C4-2B (cell line): ENCODE results near the gene TOX2.

ENCODE experiments used
- ZFX ChIP-seq: fragments of 450-650 bp; IDR thresholded peaks from 2 replicates; pipeline ENCODE4 v1.6.1; 2017
- TF ChIP-seq, protein P1 (sequence below): fragments of 450-650 bp; conservative IDR thresholded peaks from 2 replicates; pipeline ENCODE4 v1.5.1; 2017; ENCODE audit warnings: mild to moderate bottlenecking

DNA sequence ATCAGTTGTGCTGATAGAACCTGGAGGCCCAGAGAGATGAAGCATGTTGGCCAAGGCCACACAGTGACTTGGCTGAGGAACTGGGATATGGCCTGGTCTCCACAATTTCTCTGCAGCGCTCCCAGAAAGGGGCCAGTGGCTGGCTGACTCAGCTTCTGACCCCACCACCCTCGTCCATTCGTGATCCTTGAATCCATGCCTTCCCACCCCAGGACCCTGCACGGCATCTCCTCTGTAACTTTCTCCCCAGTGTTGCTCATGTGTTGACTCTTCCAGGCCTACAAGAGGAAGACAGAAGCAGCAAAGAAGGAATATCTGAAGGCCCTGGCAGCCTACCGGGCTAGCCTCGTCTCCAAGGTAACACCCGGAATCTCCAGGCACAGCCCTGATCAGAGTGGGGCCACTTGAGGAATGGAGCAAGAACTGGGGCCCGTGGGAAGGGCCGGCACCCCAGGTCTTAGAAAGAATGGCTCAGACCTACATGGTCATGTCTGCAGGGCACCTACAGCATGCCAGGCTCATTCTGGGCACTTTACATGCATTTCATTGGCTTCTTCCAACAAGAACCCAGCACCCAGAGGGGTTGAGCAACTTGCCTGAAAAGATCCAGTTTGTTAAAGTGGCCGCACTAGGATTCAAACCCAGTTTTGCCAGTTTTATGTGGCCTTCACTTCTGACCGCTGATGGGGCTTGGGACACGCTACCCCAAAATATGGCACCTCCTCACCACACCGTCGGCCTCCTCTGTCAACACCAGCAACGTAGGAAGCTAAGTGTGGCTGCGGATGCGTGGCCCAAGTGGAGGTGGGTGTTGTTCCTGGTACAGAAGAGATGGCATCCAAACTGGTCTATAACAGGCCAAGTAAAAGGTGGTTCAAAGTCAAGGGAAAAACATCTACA, 150.1 kb downstream of the TOX2 start:
- TF ChIP-seq, protein P1, sequence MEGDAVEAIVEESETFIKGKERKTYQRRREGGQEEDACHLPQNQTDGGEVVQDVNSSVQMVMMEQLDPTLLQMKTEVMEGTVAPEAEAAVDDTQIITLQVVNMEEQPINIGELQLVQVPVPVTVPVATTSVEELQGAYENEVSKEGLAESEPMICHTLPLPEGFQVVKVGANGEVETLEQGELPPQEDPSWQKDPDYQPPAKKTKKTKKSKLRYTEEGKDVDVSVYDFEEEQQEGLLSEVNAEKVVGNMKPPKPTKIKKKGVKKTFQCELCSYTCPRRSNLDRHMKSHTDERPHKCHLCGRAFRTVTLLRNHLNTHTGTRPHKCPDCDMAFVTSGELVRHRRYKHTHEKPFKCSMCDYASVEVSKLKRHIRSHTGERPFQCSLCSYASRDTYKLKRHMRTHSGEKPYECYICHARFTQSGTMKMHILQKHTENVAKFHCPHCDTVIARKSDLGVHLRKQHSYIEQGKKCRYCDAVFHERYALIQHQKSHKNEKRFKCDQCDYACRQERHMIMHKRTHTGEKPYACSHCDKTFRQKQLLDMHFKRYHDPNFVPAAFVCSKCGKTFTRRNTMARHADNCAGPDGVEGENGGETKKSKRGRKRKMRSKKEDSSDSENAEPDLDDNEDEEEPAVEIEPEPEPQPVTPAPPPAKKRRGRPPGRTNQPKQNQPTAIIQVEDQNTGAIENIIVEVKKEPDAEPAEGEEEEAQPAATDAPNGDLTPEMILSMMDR, result no peak
- TF ChIP-seq ZFX, result no peak
